ENCODE measurements around the gene RGS3.

DNA sequence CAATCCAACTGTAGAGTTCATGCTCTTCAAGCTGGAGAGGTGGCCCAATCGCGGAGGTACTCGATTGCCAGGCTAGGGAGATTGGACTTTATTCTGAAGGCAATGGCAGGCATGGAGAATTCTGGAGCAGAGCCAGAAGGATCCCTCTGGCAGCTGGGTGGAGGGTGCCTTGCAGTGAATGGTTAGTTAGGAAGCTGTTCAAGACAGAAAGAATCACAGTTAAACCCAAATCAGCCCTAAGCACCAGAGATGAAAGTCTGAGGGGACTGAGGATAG is 182.4 kb downstream of the RGS3 start:
- TF ChIP-seq, protein P1, sequence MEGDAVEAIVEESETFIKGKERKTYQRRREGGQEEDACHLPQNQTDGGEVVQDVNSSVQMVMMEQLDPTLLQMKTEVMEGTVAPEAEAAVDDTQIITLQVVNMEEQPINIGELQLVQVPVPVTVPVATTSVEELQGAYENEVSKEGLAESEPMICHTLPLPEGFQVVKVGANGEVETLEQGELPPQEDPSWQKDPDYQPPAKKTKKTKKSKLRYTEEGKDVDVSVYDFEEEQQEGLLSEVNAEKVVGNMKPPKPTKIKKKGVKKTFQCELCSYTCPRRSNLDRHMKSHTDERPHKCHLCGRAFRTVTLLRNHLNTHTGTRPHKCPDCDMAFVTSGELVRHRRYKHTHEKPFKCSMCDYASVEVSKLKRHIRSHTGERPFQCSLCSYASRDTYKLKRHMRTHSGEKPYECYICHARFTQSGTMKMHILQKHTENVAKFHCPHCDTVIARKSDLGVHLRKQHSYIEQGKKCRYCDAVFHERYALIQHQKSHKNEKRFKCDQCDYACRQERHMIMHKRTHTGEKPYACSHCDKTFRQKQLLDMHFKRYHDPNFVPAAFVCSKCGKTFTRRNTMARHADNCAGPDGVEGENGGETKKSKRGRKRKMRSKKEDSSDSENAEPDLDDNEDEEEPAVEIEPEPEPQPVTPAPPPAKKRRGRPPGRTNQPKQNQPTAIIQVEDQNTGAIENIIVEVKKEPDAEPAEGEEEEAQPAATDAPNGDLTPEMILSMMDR (IDR thresholded peaks at IDR 0.05; ENCODE audit: low read length), result no peak
- no peak for TF ChIP-seq EZH2 (optimal IDR thresholded peaks at IDR 0.05; ENCODE audit: low read depth, low read length)

Data from MM.1S (cell line).